Right lobe of liver (tissue), 6 donors: ENCODE results near the gene PLCL2. TPM values are rescaled to one million over a fixed set of nuclear protein-coding genes. Genes with fewer than 3 reads are reported as not detected.

Source experiments
- ATAC-seq, 4 donors: fragments of 200-7000 bp; cut with Tn5 transposase; one replicate each; pipeline ENCODE4 v1.9.1; 2020; ENCODE audit warnings: mild to moderate bottlenecking in 4 of 4, moderate library complexity in 4 of 4
- DNase-seq, 3 donors: peaks; one replicate each; pipeline ENCODE4 v3.0.0-alpha.2; 2020
- H3K27ac ChIP-seq, 3 donors: fragments of 200-600 bp; one replicate each; pipeline ENCODE4 v1.8.0; 2022
- H3K27me3 ChIP-seq, 2 donors: fragments of 200-600 bp; one replicate each; pipeline ENCODE4 v1.8.0; 2022
- H3K36me3 ChIP-seq, 4 donors: fragments of 200-600 bp; sonication (generic) in 1 of 4; one replicate each; pipeline versions ENCODE4 v1.5.1 to v1.8.0; 2017 to 2022; ENCODE audit warnings: control low read depth in 1 of 4
- H3K4me1 ChIP-seq, 4 donors: fragments of 200-600 bp; sonication (generic) in 1 of 4; one replicate each; pipeline versions ENCODE4 v1.5.1 to v1.8.0; 2017 to 2022; ENCODE audit warnings: control low read depth in 1 of 4
- H3K4me3 ChIP-seq, 3 donors: fragments of 200-600 bp; one replicate each; pipeline ENCODE4 v1.8.0; 2022
- H3K9me3 ChIP-seq, 4 donors: fragments of 200-600 bp; sonication (generic) in 1 of 4; one replicate each; pipeline versions ENCODE4 v1.5.1 to v1.8.0; 2017 to 2022; ENCODE audit warnings: control low read depth in 1 of 4
- POLR2A ChIP-seq: fragments of 450-650 bp; IDR thresholded peaks from one replicate; pipeline ENCODE4 v1.6.1; 2017; ENCODE audit warnings: antibody characterized with exemption, mild to moderate bottlenecking
- WGBS: methylation state at CpG from one replicate; pipeline ENCODE4 v1.1.6; 2018; ENCODE audit warnings: low coverage, low lambda C conversion rate; ENCODE audit not compliant: insufficient coverage; ENCODE audit errors: missing lambda C conversion rate; 5-methylcytosine and 5-hydroxymethylcytosine counted together
- intact Hi-C, 2 donors: fragments of 100-400 bp; cut with DNase I; formaldehyde crosslinking; loops; one replicate each; pipeline versions ENCODE4 v1.11.2 to v1.14.1; 2022
- total RNA-seq, 6 experiments: library from RNA; depleted of rRNA in 2 of 6; stranded (reverse); fragments of >200 nt in 2 of 6; fragmentation: NEBNext Ultra II Directional in 3 of 6; extraction: Animal tissue kit (Norgen Biotek cat#: 25700) in 3 of 6; gene quantifications; one replicate each; pipeline versions ENCODE4 v1.1.0 to v1.2.4, GENCODE V29; 2016 to 2023
- TF ChIP-seq, protein P1 (sequence below), 4 donors: fragments of 200-600 bp in 3 of 4; fragments of 450-650 bp in 1 of 4; IDR thresholded peaks; one replicate each; pipeline versions ENCODE4 v1.5.1 to v1.8.0; 2016 to 2022; ENCODE audit warnings: antibody characterized with exemption in 4 of 4, mild to moderate bottlenecking in 2 of 4
- donor health status: DM: no; HTN: yes; CAD: no.
- donor health status: DM: no; HTN: no; CAD: no.
- donor health status: DM: no; HTN: no; CAD: no.
- donor health status: DM: no; HTN: yes; CAD: no.
- donor health status: DM: no; HTN: yes; CAD: no.

PLCL2 gene
- total RNA-seq, 6 experiments from 2014 or later, result 4.6 to 8.2 (median 6.9) TPM

DNA sequence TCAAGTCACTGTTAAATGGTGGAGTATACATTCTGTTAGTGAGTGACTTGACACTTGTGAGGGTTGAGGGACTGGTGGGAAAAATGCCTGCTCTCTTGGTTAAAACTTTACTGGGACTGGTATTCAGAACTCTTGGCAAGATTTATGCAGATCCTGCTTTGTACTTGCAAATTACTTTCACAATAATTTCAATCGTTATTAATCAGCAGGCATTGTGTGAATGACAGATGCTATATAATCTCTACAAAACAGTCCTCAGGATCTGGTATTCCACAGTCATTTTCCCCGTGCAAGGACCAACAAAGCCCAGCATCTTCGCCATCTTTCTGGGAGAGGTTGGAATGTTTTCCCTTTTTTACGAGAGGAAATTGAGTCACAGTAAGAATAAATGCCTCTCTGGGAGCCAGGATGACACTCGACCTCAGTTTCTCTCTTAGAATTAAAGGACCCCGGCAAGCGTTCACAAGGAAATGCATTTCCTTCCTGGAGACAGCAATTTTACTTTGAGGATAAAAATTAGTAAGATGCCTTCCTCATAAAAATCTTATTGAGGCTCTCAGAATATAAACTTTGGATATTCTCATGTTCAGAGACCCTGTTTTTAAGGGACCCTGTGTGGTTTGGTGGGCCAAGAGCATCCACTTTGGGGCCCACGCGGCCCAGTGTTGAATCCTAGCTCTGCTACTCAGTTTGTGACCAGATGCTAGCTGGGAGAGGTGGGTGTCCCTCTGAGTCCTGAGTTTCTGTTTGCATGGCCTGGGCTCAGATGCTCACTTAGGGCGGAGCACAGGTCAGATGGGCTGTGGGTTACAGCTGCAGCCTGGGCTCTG lies 45.3 kb upstream of the PLCL2 start:
- no peak for TF ChIP-seq POLR2A
- TF ChIP-seq, protein P1, sequence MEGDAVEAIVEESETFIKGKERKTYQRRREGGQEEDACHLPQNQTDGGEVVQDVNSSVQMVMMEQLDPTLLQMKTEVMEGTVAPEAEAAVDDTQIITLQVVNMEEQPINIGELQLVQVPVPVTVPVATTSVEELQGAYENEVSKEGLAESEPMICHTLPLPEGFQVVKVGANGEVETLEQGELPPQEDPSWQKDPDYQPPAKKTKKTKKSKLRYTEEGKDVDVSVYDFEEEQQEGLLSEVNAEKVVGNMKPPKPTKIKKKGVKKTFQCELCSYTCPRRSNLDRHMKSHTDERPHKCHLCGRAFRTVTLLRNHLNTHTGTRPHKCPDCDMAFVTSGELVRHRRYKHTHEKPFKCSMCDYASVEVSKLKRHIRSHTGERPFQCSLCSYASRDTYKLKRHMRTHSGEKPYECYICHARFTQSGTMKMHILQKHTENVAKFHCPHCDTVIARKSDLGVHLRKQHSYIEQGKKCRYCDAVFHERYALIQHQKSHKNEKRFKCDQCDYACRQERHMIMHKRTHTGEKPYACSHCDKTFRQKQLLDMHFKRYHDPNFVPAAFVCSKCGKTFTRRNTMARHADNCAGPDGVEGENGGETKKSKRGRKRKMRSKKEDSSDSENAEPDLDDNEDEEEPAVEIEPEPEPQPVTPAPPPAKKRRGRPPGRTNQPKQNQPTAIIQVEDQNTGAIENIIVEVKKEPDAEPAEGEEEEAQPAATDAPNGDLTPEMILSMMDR (IDR thresholded peaks at IDR 0.05), result no peak
- intact Hi-C loops, result no loop called here
- H3K4me3 ChIP-seq, result no peak overlapping the region
- no peaks in the 10 kb centered on the region for H3K9me3 ChIP-seq
- no peaks in the 10 kb centered on the region for H3K27me3 ChIP-seq
- ATAC-seq (peak; percentile 9 to 43 (median 40)), DNase-seq (peak in 1 of 3 donors; percentile 36)
- 67% methylated on average over 9 of the region's 10 CpGs for WGBS
- peaks cover 0 to 70% (median 22%) of the 10 kb centered on the region in 4 donors for H3K4me1 ChIP-seq
- peak overlapping the region; percentile 62 to 79 (median 77) for H3K27ac ChIP-seq
- no peaks in the 10 kb centered on the region for H3K36me3 ChIP-seq

DNA sequence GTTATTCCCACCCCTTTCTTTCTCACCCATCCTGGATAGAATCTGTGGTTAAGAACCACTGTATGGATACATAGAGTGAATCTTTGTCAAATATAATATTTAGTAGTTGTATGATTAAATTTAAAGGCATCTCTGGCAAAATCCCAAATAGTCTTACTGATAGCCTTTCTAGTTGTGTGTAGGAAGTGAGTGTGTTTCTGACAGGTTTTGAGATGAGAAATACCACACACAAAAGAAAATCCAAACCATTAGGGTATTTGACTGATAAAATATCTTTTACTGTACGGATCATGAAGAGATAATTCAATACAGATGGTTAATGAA lies 44.7 kb upstream of the PLCL2 start:
- H3K4me3 ChIP-seq, result no peak overlapping the region
- H3K27ac ChIP-seq, result peak overlapping the region in 2 of 3 donors; percentile 77 to 79
- no peaks in the 10 kb centered on the region for H3K27me3 ChIP-seq
- intact Hi-C loops, result no loop called here
- ATAC-seq (no peak), DNase-seq (no peak)
- WGBS, result 72% methylated on average over 1 of the region's 1 CpG
- H3K9me3 ChIP-seq, result no peaks in the 10 kb centered on the region
- H3K36me3 ChIP-seq, result no peaks in the 10 kb centered on the region
- peaks cover 0 to 75% (median 22%) of the 10 kb centered on the region in 4 donors for H3K4me1 ChIP-seq
- TF ChIP-seq POLR2A, result no peak
- TF ChIP-seq, protein P1 (IDR thresholded peaks at IDR 0.05), result no peak

DNA sequence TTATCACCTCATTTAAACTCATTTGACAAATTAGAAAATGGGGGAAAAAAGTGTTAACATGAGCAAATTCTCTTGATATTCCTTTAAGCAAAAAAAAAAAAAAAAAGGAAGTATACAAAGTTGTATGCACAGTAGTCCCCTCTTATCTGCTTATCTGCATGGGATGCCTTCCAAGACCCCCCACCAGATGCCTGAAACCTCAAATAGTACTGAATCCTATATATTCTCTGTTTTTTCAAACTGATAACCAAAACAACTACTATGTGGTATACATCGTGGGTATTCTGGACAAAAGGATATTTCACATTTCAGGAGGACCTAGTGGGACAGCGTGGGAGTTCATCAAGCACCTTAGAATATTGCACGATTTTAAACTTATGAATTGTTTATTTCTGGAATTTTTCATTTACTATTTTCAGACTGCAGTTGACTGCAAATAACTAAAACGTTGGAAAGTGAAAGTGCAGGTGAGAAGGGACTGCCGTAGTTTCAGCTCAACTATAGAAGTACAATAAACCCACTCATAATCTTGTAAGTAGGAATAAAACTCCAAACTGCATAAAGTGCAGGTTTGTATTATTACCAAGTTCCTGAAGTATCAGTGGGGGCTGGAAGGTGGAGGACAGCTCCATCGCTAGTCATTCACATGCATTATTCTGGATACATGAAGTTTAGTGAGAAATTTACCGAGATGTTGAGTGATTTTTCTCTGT lies 43.6 kb upstream of the PLCL2 start:
- no peaks in the 10 kb centered on the region for H3K9me3 ChIP-seq
- H3K4me1 ChIP-seq, result peaks cover 0 to 87% (median 26%) of the 10 kb centered on the region in 4 donors
- peak overlapping the region; percentile 10 to 28 (median 15) for H3K4me3 ChIP-seq
- WGBS, result 11% methylated on average over 7 of the region's 7 CpGs
- intact Hi-C loops, result no loop called here
- DNase-seq, result no peak
- no peaks in the 10 kb centered on the region for H3K27me3 ChIP-seq
- H3K27ac ChIP-seq, result peak overlapping the region; percentile 33 to 77 (median 56)
- TF ChIP-seq POLR2A, result no peak
- TF ChIP-seq, protein P1 (IDR thresholded peaks at IDR 0.05), result no peak
- ATAC-seq, result peak in 1 of 4 donors; percentile 6
- no peaks in the 10 kb centered on the region for H3K36me3 ChIP-seq

DNA sequence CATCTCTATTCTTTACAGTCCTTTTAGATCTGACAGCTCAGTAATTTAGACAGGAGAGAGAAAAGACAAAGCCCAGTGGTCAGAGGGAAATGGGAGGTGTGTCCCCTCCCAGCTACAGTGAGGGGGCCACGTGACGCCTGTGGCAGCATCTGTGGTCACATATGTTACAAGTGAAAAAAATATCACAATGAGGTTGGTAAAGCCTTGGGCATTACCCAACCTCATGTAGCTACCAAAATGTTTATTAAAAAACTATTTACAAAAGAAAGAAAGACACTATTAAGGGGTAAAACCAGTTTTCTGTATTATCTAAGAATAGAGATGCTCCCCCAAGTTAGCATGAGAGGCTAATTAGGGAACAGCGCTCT lies 42.9 kb upstream of the PLCL2 start:
- Histone ChIP-seq H3K27me3 (no peaks in the 10 kb centered on the region), H3K36me3 (no peaks in the 10 kb centered on the region), H3K4me3 (peak overlapping the region; percentile 10 to 28 (median 15)), H3K27ac (peak overlapping the region; percentile 33 to 77 (median 56)), H3K9me3 (no peaks in the 10 kb centered on the region), H3K4me1 (peaks cover 0 to 91% (median 27%) of the 10 kb centered on the region in 4 donors)
- TF ChIP-seq POLR2A, result no peak
- TF ChIP-seq, protein P1 (IDR thresholded peaks at IDR 0.05), result no peak
- peak in 2 of 3 donors; percentile 47 to 60 for DNase-seq
- intact Hi-C loops, result no loop called here
- ATAC-seq, result peak in 1 of 4 donors; percentile 0
- WGBS, result 34% methylated on average over 3 of the region's 3 CpGs
